GM18519 (cell line): Measurements from ENCODE around the gene SYNE2.

ENCODE experiments used
- ATAC-seq: cut with Tn5 transposase; IDR thresholded peaks from one replicate; pipeline ENCODE4 v1.9.1; 2021; ENCODE audit warnings: mild to moderate bottlenecking, moderate library complexity; ENCODE audit not compliant: unreplicated experiment, low FRiP score

SYNE2 gene

DNA sequence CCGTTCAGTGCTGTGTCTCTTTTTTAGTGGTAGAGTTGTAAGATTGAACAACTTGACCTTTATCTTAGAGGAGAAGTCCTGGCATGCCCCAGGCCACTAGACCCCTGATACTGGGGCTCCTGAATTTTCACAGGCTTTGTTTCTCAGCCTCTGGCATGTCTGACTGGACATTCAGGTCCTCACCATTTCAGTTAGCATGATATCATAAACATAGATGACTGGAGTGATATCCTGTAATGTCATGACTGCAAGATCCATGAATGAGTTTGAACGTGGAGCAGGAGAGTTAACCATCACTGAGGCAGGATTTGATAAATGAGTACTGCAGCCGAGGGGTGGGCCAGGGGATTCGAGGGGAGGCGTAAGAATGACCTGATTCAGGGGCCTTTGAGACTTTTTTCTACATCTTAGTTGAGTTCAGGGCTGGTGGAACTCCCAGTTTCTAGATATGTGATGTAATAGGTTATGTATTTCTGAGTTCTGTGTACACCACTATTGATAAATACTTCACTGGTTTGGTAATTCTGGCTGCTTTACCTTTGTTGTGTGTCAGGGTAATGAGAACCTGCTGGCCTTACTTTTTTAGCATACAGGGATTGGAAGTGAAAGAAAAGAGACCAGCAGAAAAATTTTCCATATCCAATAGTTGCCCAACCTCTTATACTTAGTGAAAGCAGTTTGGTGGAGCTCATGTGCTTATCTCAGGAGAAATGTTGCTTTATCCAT is 217.0 kb downstream of the SYNE2 start:
- ATAC-seq, result no peak

DNA sequence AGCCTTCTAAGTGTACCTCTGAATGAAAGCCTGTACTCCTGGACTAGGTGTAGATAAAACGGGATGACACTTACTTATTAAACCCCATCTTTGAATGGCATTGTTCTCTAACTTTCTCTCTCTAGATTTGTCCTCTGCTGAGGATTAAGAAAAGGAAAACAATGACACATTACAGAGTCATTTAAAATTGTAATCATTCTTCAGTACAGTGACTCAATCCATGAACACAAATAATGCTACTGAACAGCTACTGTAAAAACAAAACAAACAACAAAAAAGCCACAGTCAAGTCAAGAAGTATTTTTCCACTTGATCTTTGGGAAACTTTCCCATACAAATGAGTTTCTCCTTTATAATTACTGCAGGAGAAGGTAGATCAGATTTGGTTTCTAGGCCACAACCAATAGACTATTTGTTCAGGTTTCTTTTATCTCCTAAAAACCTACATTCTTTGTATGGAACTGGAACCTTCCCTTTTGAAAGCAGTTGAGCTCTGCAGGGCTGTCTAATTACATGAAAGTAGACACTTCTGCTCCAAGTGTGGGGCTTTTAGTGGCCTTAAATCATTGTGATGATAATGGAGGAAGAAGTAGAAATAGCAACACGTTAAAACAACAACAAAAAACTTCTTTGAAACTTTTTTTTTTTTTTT is 222.3 kb downstream of the SYNE2 start:
- no peak for ATAC-seq

DNA sequence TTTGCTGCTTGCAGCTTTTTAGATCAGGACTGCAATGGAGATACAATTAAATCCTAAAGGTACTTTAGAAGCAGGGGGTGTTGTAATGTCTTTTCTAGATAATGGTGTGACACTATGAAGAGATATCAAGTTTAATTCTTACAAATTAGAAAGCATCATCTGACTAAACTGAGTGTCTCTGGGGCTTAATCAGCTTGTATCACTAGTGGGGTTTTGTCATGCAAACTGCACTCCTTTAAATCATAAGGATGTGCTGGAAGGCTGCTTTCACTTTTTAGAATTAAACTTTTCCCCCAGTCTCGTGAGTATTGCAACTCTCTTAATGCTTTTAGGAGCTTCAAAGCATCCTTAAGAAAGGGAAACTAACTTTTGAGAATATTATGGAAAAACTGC is 222.8 kb downstream of the SYNE2 start:
- ATAC-seq, result no peak

DNA sequence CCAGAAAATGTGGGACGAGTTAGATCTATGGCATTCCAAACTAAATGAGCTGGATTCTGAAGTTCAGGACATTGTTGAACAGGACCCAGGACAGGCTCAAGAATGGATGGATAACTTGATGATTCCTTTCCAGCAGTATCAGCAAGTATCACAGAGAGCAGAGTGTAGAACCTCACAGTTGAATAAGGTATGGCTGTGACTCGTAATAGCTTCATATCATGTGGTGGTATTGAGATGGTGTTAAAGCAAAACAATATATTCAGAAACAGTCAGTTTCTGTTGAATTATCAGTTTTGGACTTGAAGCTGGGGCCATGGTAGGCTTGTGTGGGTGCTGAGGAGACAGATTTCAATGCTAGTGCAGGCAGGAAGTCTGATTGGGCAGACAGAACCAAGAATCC is 227.6 kb downstream of the SYNE2 start:
- no peak for ATAC-seq

DNA sequence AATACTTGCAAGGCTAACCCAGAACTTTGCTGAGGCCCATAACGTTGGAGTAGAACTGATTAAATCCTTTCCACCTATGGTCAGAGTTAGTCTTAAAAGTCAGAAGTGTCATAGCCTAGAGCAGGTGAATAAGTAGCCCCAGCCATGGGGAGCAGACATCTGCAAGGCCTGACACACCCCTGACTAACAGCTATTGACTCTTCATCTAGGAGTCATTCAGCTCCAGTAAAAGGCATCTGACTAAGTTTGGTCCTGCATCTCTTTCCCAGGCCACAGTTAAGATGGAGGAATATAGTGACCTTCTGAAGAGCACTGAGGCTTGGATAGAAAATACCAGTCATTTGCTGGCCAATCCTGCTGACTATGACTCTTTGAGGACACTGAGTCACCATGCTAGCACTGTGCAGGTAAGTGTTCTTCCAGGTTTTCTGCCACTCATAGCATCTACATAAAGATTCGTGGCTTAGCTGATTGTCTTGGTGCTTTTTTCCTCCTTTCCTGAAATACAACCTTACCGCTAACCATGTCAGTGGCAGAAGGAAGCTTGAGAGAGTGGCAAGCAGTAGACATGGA is 228.5 kb downstream of the SYNE2 start:
- no peak for ATAC-seq

DNA sequence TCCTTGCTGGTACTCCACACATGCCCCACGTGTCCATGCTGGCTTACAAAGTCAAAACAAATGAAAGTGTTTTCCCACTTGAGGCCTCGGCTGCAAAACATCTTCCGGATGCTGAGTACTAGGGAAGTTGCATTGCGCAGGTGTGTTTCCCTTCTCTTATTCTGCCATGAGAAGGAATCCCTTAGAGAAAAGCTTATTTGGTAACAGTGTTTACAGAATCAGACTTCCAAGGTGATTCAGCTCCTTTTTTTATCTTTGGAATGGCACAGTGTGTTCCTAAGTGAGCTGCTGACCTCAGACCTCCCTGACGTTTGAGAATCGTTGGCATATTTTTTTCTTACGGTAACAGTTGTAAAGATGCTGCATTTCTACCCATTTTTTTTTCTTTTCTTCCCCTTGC is 230.0 kb downstream of the SYNE2 start:
- no peak for ATAC-seq

DNA sequence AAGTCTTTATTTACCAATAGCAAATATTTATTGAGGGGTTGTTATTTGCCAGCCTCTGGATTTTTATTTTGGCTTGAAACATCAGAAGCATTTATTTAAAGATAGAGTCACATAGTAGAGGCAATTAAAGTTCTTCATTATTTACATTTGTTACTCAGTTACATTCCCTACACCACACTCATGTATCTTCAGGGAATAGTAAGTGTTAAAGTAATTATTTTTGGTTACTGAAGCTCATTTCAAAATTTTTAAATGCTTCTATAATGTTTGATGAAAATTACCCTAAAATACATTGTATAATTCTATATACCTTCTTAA is 235.8 kb downstream of the SYNE2 start:
- no peak for ATAC-seq

DNA sequence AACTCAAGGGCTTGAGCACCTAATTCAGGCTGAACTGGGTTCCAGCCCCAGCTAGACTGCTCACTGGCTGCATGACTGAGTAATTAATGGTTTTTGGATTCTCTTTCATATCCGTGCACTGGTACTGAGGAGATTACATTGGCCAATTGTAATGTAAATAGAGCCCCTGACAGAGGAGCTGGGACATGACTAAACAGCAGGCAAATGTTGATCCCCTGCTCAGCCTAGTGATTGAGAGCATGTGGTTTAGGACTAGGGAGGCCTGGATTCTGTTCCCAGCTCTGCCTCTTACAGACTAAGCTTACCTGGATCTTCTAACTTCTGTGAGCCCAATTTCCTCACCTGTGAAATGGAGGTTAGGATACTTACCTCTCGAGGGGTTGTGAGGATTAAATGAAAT is 237.1 kb downstream of the SYNE2 start:
- no peak for ATAC-seq

DNA sequence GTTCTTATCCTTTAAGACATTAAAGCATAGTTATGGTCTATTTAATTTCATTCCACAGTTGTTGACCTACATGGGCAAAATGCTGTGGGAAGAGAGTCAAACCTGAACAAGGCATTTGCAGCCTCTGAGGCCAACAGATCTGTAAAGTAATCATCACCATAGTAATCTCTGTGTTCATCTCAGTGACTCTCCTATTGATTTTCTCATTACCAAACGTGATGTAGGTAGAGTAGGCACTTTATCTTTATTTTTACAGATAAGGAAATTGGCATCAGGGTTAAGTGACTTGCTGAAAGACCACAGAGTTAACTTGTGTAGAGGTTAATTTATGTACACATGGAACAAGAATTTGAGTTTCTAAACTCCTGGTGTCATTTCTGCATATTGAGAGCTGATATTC is 238.4 kb downstream of the SYNE2 start:
- ATAC-seq, result no peak

DNA sequence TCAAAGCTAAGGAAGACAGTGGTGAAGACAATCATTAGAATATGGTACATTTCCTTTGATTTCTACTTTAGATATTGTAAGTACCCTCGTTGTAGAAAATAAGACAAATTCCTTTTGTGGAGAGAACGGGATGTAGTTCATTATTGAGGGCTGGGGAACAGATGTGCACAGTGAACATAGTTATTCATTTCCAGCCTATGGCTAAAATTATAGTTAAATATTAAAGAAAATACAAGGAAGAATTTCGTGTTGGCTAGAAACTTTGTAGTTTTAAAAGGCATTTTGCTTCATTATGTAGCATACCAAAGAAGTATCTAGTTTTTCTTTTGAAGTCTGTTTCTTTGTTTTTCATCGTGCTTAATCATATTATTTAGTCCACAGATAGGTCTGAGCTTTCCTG is 239.5 kb downstream of the SYNE2 start:
- no peak for ATAC-seq

DNA sequence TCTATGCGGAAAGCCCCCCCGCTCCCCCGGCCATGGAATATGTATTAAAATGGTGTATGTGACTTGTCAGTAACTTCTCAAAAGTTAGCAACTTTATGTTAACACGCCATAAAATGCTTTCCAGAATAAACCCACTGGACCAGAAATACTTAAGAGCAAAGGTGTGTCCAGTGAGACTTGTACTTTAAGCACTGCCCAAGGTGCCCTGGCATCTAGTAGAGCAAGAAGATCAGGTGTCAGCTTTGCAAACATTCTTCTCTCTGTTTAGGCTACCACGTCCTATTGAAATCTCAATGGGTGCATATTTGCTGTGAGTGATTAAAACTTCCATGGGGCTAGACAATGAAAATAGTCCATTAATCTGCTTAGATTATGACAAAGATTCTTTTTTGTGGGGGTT is 240.1 kb downstream of the SYNE2 start:
- no peak for ATAC-seq

DNA sequence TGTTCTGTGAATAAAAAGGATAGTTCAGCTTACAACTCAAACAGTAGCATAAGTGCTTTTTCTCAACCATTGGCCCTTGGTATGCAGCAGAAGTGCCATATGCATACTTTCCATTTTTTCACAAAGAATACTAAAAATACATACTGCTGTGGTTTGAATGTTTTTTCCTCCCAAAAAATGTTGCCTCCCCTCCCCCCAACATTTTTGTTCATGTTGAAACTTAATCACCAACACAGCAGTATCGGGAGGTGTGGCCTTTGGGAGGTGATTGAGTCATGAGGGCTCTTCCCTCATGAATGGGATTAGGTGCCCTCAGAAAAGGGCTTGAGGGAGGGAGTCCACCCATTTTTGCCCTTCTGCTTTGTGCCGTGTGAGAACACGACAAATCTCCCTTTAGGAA is 242.8 kb downstream of the SYNE2 start:
- ATAC-seq, result no peak

DNA sequence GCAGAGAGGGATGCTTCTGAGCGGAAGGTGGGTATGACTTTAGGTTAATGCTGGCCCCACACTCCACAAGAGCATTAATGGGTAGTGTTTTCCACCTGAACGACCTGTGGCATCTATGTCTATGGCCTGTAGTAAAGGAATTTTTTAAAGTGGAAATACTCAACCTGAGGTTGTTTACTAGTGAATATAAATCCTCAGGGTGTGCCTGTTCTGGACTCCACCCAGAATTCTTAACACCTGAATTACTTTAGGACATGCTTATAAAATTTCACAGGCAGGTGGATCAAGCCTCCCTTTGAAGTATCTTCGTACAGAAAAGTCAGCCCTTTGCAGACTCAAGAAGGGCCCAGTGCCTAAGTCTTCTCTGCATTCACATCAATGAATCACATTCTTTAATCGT is 245.3 kb downstream of the SYNE2 start:
- no peak for ATAC-seq

DNA sequence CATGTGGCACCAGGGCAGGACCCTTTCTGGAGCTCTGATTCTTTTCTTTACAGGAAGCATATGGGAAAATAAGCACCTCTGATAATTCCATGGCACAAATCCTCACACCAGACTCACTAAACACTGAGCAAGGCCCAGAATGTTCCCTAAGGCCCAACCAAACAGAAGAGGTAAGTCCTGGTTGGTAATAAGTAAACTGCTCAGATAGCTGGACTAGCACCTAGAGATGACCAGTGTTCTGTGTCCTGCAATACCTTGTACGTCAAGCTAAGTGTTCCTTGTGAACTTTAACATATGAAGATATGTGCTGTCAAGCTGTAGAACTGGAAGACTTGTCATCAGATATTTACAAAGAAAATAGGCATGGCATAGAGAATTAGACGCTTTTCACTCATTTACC is 254.6 kb downstream of the SYNE2 start:
- no peak for ATAC-seq

DNA sequence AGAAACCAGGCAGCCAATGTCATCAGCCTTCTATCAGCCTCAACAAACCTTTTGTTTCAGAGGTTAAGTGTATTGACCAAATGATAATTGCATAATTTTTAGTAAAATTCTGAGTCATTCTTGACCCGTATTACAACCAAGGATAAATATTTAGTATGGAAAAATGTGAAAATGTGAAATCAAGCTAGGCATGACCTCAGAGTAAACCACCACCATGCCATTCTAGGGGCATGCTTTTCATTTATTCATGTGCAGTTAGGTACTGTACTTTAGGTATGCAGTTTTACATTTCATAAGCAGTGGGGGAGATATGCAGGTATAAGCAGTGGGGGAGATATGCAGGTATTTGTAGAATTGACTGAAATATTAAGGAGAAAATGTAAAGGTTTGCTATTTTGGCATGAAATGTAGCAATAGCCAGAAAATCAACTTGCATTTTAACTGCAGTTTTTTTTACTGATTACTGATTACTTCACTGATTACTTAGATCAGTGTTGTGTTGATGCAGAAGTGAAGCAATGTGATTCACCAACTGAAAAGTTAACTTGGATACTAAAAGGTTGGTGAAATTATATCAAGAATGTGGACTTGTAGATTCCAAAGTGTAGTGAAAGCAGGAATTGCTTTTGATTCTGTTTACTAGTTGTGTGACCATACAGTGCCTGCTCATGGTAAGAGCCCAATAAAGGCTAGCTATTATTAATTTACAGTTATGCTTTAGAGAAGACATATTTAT is 257.2 kb downstream of the SYNE2 start:
- no peak for ATAC-seq

DNA sequence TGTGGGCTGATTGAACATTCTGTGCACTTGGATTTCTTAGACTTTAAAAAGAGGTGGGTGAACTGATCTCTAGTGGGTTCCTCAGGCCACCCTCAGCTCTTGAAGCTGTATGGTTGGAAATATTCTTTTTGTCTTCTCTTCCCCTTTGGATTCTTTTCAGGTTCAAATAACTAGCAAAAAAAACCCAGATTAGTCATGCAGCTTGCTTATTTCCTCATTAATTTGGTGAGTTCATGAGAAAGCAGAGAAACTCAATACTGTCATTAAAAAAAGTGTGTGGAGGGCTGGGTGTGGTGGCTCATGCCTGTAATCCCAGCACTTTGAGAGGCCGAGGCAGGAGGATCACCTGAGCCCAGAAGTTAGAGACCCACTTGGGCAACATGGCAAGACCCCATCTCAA is 258.0 kb downstream of the SYNE2 start:
- no peak for ATAC-seq

DNA sequence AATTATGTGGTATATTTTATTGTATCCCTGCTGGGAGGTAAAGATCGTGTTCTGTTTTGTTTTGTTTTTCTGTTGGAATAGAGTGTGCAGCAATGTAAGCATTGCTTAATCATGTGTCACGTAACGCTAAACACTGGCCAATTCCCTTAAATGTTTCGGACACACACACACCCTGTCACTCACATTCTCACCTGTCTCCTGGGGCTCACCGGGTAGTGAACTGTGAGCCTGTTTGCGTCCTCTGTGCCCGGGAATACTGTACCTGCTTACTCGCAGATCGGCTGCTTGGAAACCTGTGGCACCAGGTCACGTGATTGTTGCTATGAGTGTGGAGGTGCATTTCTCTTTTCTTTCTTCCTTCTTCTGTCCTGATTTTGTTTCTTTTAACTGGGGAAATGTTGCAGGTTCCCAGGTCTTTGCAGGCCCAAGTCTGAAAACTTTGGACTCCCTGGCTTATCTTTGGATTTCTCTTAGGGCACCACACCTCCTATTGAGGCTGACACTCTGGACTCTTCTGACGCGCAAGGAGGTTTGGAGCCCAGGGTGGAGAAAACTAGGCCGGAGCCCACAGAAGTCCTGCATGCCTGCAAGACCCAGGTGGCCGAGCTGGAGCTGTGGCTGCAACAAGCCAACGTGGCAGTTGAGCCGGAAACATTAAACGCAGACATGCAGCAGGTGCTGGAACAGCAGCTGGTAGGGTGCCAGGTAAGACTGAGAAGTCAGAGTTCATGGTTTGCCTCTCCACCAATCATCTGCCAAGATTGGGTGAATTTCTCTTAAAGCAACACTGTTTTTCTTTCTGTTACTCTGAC is 260.3 kb downstream of the SYNE2 start:
- ATAC-seq, result no peak

DNA sequence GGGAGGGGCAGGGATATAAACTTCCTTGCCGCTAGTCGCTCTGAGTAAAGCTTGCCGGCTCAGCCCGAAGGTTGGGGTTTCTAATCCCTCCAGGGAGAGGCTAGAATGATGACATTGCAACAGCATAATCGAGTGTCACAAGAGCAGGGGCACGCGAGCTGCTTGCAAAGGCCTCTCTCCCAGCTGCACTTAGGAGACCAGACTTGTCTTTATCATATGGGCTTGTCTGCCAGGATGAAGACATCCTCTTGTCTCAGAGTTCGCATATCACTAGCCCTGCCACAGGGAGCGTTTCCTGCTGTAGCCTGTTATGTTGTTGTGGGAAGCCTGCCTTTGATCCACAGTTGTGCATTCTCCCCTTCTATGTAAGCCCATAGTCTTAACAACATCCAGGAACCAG is 261.4 kb downstream of the SYNE2 start:
- no peak for ATAC-seq

DNA sequence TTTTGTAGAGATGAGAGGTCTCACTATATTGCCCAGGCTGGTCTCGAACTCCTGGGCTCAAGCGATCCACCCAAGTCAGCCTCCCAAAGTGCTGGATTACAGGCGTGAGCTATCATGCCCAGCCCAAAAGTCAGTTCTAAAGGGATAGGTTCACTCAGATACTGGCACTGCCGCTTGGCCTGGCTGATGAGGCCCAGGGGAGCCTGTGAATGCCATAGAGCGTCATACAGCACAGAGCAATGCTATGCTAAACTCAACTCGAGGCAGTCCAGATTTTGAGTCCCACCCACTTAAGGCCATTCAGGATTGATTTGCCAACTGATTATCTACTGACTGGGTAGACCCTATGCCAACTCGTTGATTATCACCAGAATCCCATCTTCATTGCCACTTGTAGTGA is 262.0 kb downstream of the SYNE2 start:
- no peak for ATAC-seq

DNA sequence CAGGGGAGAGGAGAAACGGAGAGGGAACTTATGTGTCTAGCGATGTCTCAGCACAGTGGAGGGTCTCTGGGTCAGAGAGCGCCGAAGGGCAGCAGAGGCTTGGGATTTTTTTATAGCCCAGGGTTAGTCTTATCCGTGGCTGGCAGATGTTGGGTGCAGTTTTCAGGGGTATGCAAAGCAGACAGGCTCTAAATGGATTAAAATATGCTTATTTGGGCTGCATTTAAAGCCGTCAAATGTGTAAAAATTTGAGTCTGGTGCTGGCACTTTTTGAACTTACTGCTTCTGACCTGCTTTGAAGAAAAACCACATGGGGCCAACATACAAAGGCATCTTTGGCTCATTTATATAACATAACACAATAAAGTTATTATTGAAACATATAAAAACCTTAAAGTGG is 262.6 kb downstream of the SYNE2 start:
- ATAC-seq, result no peak
